ENCODE data around the gene BMP6.

Gene BMP6

DNA sequence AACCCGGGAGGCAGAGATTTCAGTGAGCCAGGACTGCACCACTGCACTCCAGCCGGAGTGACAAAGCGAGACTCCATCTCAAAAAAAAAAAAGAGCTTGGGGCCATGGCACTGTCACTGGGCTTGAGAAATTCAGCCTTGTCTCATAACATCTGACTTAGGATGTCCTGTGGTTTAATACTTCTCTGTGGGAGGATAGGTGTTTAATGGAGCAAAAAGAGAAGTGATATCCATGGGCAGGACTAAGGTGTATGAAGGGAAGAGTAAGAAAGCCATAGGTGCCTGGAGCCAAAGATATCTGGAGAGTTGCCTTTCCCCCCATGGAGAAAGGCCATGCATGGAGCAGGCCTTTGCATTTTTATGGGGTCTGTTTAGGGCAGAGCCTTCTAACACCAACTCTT, 11.2 kb downstream of the BMP6 start:
- TF ChIP-seq, protein P1, sequence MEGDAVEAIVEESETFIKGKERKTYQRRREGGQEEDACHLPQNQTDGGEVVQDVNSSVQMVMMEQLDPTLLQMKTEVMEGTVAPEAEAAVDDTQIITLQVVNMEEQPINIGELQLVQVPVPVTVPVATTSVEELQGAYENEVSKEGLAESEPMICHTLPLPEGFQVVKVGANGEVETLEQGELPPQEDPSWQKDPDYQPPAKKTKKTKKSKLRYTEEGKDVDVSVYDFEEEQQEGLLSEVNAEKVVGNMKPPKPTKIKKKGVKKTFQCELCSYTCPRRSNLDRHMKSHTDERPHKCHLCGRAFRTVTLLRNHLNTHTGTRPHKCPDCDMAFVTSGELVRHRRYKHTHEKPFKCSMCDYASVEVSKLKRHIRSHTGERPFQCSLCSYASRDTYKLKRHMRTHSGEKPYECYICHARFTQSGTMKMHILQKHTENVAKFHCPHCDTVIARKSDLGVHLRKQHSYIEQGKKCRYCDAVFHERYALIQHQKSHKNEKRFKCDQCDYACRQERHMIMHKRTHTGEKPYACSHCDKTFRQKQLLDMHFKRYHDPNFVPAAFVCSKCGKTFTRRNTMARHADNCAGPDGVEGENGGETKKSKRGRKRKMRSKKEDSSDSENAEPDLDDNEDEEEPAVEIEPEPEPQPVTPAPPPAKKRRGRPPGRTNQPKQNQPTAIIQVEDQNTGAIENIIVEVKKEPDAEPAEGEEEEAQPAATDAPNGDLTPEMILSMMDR (IDR thresholded peaks at IDR 0.05; ENCODE audit: insufficient read depth, low read length, poor library complexity, severe bottlenecking): no peak
- Histone ChIP-seq H3K36me3 (ENCODE audit: control insufficient read depth, insufficient read depth, low read length) (no peaks in the 10 kb centered on the region), H3K4me3 (replicated peaks; ENCODE audit: low read depth, low read length) (no peak overlapping the region), H3K27me3 (replicated peaks; ENCODE audit: control insufficient read depth, insufficient read depth, low read length) (no peaks in the 10 kb centered on the region; the same call in none of the 2 replicates)
- DNase-seq (ENCODE audit: extremely low read depth, insufficient read length): no peak

DNA sequence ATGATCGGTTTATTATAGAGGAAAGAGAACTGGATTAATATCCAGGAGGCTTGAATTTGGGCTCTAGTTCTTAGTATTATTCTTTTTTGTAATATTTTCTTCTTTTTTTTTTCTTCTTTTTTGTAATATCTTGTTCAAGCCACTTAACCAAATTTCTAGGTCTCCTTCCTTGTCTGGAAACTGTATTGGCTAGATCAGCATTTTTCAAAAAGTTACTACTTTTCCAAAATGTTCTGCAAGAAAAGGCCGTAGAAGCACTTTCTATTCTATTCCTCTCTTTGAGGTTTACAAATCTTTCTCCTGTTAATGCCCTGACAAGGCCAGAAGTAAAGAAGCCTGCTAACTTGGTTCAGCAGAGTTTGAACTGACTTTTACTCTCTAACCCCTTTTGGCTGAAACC, 12.0 kb downstream of the BMP6 start:
- no peak for DNase-seq (ENCODE audit: extremely low read depth, insufficient read length)
- Histone ChIP-seq H3K36me3 (ENCODE audit: control insufficient read depth, insufficient read depth, low read length) (no peaks in the 10 kb centered on the region), H3K27me3 (replicated peaks; ENCODE audit: control insufficient read depth, insufficient read depth, low read length) (no peaks in the 10 kb centered on the region; the same call in none of the 2 replicates), H3K4me3 (replicated peaks; ENCODE audit: low read depth, low read length) (no peak overlapping the region)
- TF ChIP-seq, protein P1 (IDR thresholded peaks at IDR 0.05; ENCODE audit: insufficient read depth, low read length, poor library complexity, severe bottlenecking): no peak

DNA sequence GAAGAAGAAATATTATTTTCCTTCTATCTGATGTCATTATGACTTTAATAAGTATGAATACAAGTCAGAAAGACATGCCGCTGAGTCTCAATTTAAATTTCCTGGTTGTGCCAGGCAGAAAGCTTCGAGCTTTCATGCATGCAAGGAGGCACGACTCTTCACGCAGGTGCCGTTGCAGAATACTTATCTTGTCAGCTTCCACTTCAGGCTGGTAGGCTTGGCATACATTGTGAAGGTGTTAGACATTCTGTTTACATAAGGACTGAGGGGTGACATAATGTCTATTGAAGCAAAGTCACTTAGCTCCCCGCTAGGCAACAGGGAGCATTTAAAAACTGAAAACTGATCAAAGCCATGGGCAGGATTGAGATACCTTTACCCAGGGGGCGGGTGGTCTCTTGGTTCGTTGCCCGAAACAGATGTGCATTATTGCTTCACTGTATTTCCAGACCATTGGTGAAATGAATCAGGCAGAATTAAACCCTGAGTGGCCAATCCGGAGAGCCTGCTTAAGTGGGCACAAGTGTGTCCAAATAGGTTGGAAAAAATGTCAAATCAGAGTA, 16.4 kb downstream of the BMP6 start:
- no peaks in the 10 kb centered on the region; the same call in none of the 2 replicates for H3K27me3 ChIP-seq (replicated peaks; ENCODE audit: control insufficient read depth, insufficient read depth, low read length)

DNA sequence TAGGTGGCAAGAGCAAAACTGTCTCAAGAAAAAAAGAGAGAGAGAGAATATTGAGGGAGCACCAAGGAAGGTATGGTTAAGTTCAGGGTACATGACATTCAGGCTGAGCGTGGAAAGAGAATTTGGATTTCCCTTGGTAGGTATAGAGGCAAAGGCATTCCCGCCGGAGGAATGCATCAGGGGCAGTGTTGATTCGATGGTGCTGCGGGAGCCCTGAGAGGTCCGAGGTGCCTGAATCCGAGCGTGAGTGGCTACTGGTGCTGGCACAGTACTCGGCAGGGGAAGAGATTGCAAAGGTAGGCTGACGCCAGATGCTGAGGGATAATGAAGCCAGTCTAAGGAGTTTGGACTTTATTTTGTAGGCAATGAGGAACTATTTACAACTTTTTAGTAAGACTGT, 20.0 kb downstream of the BMP6 start:
- TF ChIP-seq, protein P1 (IDR thresholded peaks at IDR 0.05; ENCODE audit: insufficient read depth, low read length, poor library complexity, severe bottlenecking): no peak
- Histone ChIP-seq H3K4me3 (replicated peaks; ENCODE audit: low read depth, low read length) (no peak overlapping the region), H3K36me3 (ENCODE audit: control insufficient read depth, insufficient read depth, low read length) (no peaks in the 10 kb centered on the region), H3K27me3 (replicated peaks; ENCODE audit: control insufficient read depth, insufficient read depth, low read length) (no peaks in the 10 kb centered on the region; the same call in 1 of the 2 replicates)
- DNase-seq (ENCODE audit: extremely low read depth, insufficient read length): no peak

More for the DNA sequence above, 16.4 kb downstream of the BMP6 start:
- TF ChIP-seq, protein P1 (IDR thresholded peaks at IDR 0.05; ENCODE audit: insufficient read depth, low read length, poor library complexity, severe bottlenecking): no peak
- no peaks in the 10 kb centered on the region for H3K36me3 ChIP-seq (ENCODE audit: control insufficient read depth, insufficient read depth, low read length)
- H3K4me3 ChIP-seq (replicated peaks; ENCODE audit: low read depth, low read length): no peak overlapping the region
- no peak for DNase-seq (ENCODE audit: extremely low read depth, insufficient read length)

DNA sequence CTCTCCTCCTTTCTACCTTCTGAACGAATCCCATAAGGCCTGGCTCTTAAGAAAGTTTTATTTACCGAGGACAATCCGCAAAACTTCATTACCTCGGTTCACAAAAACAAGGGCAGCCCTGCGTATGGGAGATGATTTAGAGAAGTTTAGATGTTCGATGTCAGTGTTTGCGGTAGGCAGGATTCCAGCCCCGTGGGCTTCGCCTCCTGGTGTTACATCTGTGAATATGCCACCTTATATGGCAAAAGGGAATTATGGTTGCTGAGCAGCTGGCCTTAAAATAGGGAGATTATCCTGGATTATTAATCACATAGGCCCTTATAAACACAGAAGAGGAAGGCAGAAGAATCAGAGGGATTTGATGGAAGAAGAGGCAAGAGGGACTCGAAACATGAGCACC, 21.1 kb downstream of the BMP6 start:
- TF ChIP-seq, protein P1 (IDR thresholded peaks at IDR 0.05; ENCODE audit: insufficient read depth, low read length, poor library complexity, severe bottlenecking): no peak
- no peak for DNase-seq (ENCODE audit: extremely low read depth, insufficient read length)
- Histone ChIP-seq H3K36me3 (ENCODE audit: control insufficient read depth, insufficient read depth, low read length) (no peaks in the 10 kb centered on the region), H3K27me3 (replicated peaks; ENCODE audit: control insufficient read depth, insufficient read depth, low read length) (no peaks in the 10 kb centered on the region), H3K4me3 (replicated peaks; ENCODE audit: low read depth, low read length) (no peak overlapping the region)

DNA sequence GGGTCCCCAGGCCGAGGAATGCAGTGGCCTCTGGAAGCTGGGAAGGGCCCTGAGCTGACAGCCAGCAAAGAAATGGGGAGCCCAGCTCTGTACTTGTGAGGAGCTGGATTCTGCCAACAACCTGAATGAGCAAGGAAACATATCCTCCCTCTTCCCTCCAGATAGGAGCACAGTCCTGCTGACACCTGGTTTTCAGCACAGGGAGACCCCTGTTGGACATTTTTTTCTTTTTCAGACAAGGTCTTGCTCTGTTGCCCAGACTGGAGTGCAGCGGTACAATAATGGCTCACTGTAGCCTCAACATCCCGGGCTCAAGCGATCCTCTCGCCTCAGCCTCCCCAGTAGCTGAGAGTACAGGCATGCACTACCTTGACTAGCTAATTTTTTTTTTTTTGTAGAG, 21.5 kb downstream of the BMP6 start:
- Histone ChIP-seq H3K4me3 (replicated peaks; ENCODE audit: low read depth, low read length) (no peak overlapping the region), H3K36me3 (ENCODE audit: control insufficient read depth, insufficient read depth, low read length) (no peaks in the 10 kb centered on the region), H3K27me3 (replicated peaks; ENCODE audit: control insufficient read depth, insufficient read depth, low read length) (no peaks in the 10 kb centered on the region)
- TF ChIP-seq, protein P1 (IDR thresholded peaks at IDR 0.05; ENCODE audit: insufficient read depth, low read length, poor library complexity, severe bottlenecking): no peak
- no peak for DNase-seq (ENCODE audit: extremely low read depth, insufficient read length)

Data from GM06990 (cell line).